Measurements from ENCODE around the gene SLC39A8.

SLC39A8 gene

GRCh38 chr4:102339018-102339417 lies 6.3 kb downstream of the SLC39A8 start:
- no peak for DNase-seq (ENCODE audit: low read depth)

- DNase-seq (ENCODE audit: low read depth) = no peak
These were observed 6.9 kb downstream of the SLC39A8 start for GRCh38 chr4:102338405-102338804.

GRCh38 chr4:102335616-102336015 lies 9.7 kb downstream of the SLC39A8 start:
- no peak for DNase-seq (ENCODE audit: low read depth)

GRCh38 chr4:102334624-102335023 lies 10.7 kb downstream of the SLC39A8 start:
- DNase-seq (ENCODE audit: low read depth) = no peak

GRCh38 chr4:102333787-102334186 lies 11.5 kb downstream of the SLC39A8 start:
- no peak for DNase-seq (ENCODE audit: low read depth)

- DNase-seq (ENCODE audit: low read depth) = no peak
These were observed 17.2 kb downstream of the SLC39A8 start for GRCh38 chr4:102328045-102328444.

- no peak for DNase-seq (ENCODE audit: low read depth)
These were observed 18.3 kb downstream of the SLC39A8 start for GRCh38 chr4:102326951-102327350.

GRCh38 chr4:102324730-102325129 lies 20.6 kb downstream of the SLC39A8 start:
- no peak for DNase-seq (ENCODE audit: low read depth)

GRCh38 chr4:102322736-102323135 lies 22.5 kb downstream of the SLC39A8 start:
- no peak for DNase-seq (ENCODE audit: low read depth)

GRCh38 chr4:102321260-102321995 lies 23.9 kb downstream of the SLC39A8 start:
- DNase-seq (ENCODE audit: low read depth) = no peak

- DNase-seq (ENCODE audit: low read depth) = no peak
These were observed 25.7 kb downstream of the SLC39A8 start for GRCh38 chr4:102319594-102319993.

GRCh38 chr4:102318526-102318925 lies 26.8 kb downstream of the SLC39A8 start:
- DNase-seq (ENCODE audit: low read depth) = no peak

GRCh38 chr4:102318105-102318504 lies 27.2 kb downstream of the SLC39A8 start:
- no peak for DNase-seq (ENCODE audit: low read depth)

- no peak for DNase-seq (ENCODE audit: low read depth)
These were observed 27.8 kb downstream of the SLC39A8 start for GRCh38 chr4:102317459-102317858.

GRCh38 chr4:102316585-102316984 lies 28.7 kb downstream of the SLC39A8 start:
- no peak for DNase-seq (ENCODE audit: low read depth)

GRCh38 chr4:102315532-102315931 lies 29.8 kb downstream of the SLC39A8 start:
- DNase-seq (ENCODE audit: low read depth) = no peak

- DNase-seq (ENCODE audit: low read depth) = no peak
These were observed 32.9 kb downstream of the SLC39A8 start for GRCh38 chr4:102312417-102312816.

- DNase-seq (ENCODE audit: low read depth) = no peak
These were observed 33.4 kb downstream of the SLC39A8 start for GRCh38 chr4:102311912-102312311.

- no peak for DNase-seq (ENCODE audit: low read depth)
These were observed 33.9 kb downstream of the SLC39A8 start for GRCh38 chr4:102311407-102311806.

- DNase-seq (ENCODE audit: low read depth) = no peak
These were observed 37.1 kb downstream of the SLC39A8 start for GRCh38 chr4:102308032-102308799.

GRCh38 chr4:102305666-102306065 lies 39.6 kb downstream of the SLC39A8 start:
- DNase-seq (ENCODE audit: low read depth) = no peak

GRCh38 chr4:102302762-102303161 lies 42.5 kb downstream of the SLC39A8 start:
- no peak for DNase-seq (ENCODE audit: low read depth)

- DNase-seq (ENCODE audit: low read depth) = no peak
These were observed 44.1 kb downstream of the SLC39A8 start for GRCh38 chr4:102301167-102301566.

All from activated T-cell treated with anti-CD3 and anti-CD28 coated beads for 1 hour (primary cell).